CD4-positive, alpha-beta T cell (primary cell): Measurements from ENCODE around the gene NADK2. TPM values are rescaled to one million over a fixed set of nuclear protein-coding genes. Genes with fewer than 3 reads are reported as not detected.

Experiments used
- ATAC-seq: fragments of 200-7000 bp; cut with Tn5 transposase; one replicate; pipeline ENCODE4 v1.10.0; 2022; ENCODE audit warnings: mild to moderate bottlenecking; ENCODE audit not compliant: poor library complexity
- CTCF ChIA-PET: fragments of 350-600 bp; sonication (Branson Sonifier 250); formaldehyde crosslinking; loops from one replicate; lab custom pipeline; 2021; ENCODE audit warnings: antibody characterized with exemption, inconsistent platforms; lab: Charles Lee
- POLR2A ChIA-PET: fragments of 350-600 bp; sonication (Branson Sonifier 250); formaldehyde crosslinking; loops from one replicate; lab custom pipeline; 2021; ENCODE audit warnings: antibody characterized with exemption, inconsistent platforms; lab: Charles Lee
- DNase-seq, 14 experiments: peaks; one replicate each; pipeline ENCODE4 v3.0.0-alpha.2; 2013 to 2020; ENCODE audit warnings: mixed read lengths in 2 of 14
- H3K27ac ChIP-seq, 2 donors: one replicate each; pipeline versions ENCODE4 v1.5.1 to v1.7.0; 2013; ENCODE audit warnings: low read length in 2 of 2, low read depth in 1 of 2, mild to moderate bottlenecking in 1 of 2
- H3K27me3 ChIP-seq, 2 experiments: 1 replicate in 1 of 2; 2 replicates in 1 of 2; pipeline versions ENCODE4 v1.6.1 to v1.7.0; 2013; ENCODE audit warnings: low read length in 2 of 2, control low read depth in 1 of 2, mild to moderate bottlenecking in 1 of 2, moderate library complexity in 1 of 2; ENCODE audit not compliant: insufficient read depth in 2 of 2, control insufficient read depth in 1 of 2
- H3K36me3 ChIP-seq: one replicate; pipeline ENCODE4 v1.6.1; 2013; ENCODE audit warnings: low read length, control low read depth; ENCODE audit not compliant: insufficient read depth
- H3K4me1 ChIP-seq: one replicate; pipeline ENCODE4 v1.6.1; 2013; ENCODE audit warnings: low read length, control low read depth; ENCODE audit not compliant: insufficient read depth
- H3K4me3 ChIP-seq: one replicate; pipeline ENCODE4 v1.5.1; 2013; ENCODE audit warnings: mild to moderate bottlenecking, low read length, moderate library complexity
- H3K9me3 ChIP-seq, 2 experiments: 1 replicate in 1 of 2; 2 replicates in 1 of 2; pipeline versions ENCODE4 v1.6.1 to v1.7.0; 2013; ENCODE audit warnings: low read length in 2 of 2, mild to moderate bottlenecking in 2 of 2, control low read depth in 1 of 2, moderate library complexity in 1 of 2; ENCODE audit not compliant: control insufficient read depth in 1 of 2, insufficient read depth in 1 of 2
- H3K27ac Mint-ChIP-seq: one replicate; pipeline ENCODE4 v1.8.0; 2020; ENCODE audit warnings: mixed read lengths
- H3K27me3 Mint-ChIP-seq: one replicate; pipeline ENCODE4 v1.8.0; 2021; ENCODE audit warnings: mixed read lengths
- H3K36me3 Mint-ChIP-seq: one replicate; pipeline ENCODE4 v1.8.0; 2021; ENCODE audit warnings: low read depth, mixed read lengths
- H3K4me1 Mint-ChIP-seq: one replicate; pipeline ENCODE4 v1.8.0; 2021; ENCODE audit warnings: low read depth, mixed read lengths
- H3K4me3 Mint-ChIP-seq: one replicate; pipeline ENCODE4 v1.8.0; 2020; ENCODE audit warnings: mild to moderate bottlenecking, mixed read lengths
- H3K9me3 Mint-ChIP-seq: one replicate; pipeline ENCODE4 v1.8.0; 2020; ENCODE audit warnings: mixed read lengths
- intact Hi-C, 2 experiments: fragments of 100-400 bp; cut with DNase I in 1 of 2; cut with micrococcal nuclease in 1 of 2; formaldehyde crosslinking; loops; one replicate each; pipeline versions ENCODE4 v1.15.1 to v1.9.0; 2023 to 2025; cut with DNase I, micrococcal nuclease
- total RNA-seq, 174 experiments: library from RNA in 2 of 174; stranded (reverse) in 2 of 174; gene quantifications; one replicate each; pipeline ENCODE4 v1.2.3 and lab custom pipeline; 2021 to 2026
- TF ChIP-seq, protein P1 (sequence below): fragments of 200-600 bp; IDR thresholded peaks from one replicate; pipeline ENCODE4 v1.8.0; 2022; ENCODE audit warnings: antibody characterized with exemption, mild to moderate bottlenecking

Gene NADK2
- total RNA-seq, 2 experiments from 2014 or later, result 12.5 to 13.3 TPM

DNA sequence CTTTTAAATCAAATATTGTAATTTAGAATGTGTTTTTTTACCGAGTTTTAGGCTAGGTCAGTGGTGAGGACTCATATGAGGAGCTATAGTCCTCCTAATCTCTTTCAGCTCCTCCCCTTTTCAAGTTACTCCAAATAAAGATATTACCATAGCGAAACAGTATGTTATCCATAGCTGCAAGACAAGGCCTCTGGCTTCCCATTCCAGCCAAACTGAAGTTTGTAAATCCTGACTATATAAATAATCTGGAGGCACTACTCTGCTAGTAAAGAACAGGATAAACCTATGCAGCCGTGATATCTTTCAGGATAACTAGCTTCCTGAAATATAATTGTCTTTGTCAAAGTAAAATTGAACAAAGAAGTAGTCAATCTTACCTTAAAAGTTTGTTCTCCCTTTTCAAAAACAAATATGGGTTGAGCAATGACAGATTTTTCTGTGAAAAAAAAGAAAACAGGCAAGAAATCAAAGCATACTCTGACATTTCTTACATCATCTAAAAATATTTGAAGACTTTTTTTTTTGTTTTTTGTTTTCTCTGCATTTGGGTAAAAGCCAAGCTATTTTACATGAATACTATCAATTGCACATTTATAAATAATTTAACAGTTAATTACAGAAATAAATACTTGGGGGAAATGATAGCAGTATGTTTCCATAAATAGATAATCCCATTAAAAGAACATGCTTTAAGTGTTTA is 29.3 kb upstream of the NADK2 start:
- Mint-ChIP-seq H3K4me3 (no peak overlapping the region), H3K4me1 (no peaks in the 10 kb centered on the region), H3K27ac (no peak overlapping the region), H3K9me3 (no peaks in the 10 kb centered on the region), H3K27me3 (peaks cover 32% of the 10 kb centered on the region), H3K36me3 (no peaks in the 10 kb centered on the region)
- no peak for ATAC-seq
- DNase-seq, result no peak
- Histone ChIP-seq H3K4me3 (no peak overlapping the region), H3K27me3 (no peaks in the 10 kb centered on the region), H3K36me3 (no peaks in the 10 kb centered on the region), H3K4me1 (no peaks in the 10 kb centered on the region), H3K27ac (no peak overlapping the region), H3K9me3 (no peaks in the 10 kb centered on the region)
- CTCF ChIA-PET, result interaction anchor here (1.0 kb wide), 1 partner anchor 29 kb away, joined by 3 read pairs; the partner anchor contains the start of gene NADK2
- intact Hi-C loops, result loop anchor here in 1 of 2 experiments (5.0 kb wide), 1 partner anchor 236 kb away; no protein-coding TSS in a partner anchor
- POLR2A ChIA-PET, result no interaction called here
- TF ChIP-seq, protein P1, sequence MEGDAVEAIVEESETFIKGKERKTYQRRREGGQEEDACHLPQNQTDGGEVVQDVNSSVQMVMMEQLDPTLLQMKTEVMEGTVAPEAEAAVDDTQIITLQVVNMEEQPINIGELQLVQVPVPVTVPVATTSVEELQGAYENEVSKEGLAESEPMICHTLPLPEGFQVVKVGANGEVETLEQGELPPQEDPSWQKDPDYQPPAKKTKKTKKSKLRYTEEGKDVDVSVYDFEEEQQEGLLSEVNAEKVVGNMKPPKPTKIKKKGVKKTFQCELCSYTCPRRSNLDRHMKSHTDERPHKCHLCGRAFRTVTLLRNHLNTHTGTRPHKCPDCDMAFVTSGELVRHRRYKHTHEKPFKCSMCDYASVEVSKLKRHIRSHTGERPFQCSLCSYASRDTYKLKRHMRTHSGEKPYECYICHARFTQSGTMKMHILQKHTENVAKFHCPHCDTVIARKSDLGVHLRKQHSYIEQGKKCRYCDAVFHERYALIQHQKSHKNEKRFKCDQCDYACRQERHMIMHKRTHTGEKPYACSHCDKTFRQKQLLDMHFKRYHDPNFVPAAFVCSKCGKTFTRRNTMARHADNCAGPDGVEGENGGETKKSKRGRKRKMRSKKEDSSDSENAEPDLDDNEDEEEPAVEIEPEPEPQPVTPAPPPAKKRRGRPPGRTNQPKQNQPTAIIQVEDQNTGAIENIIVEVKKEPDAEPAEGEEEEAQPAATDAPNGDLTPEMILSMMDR, result no peak

DNA sequence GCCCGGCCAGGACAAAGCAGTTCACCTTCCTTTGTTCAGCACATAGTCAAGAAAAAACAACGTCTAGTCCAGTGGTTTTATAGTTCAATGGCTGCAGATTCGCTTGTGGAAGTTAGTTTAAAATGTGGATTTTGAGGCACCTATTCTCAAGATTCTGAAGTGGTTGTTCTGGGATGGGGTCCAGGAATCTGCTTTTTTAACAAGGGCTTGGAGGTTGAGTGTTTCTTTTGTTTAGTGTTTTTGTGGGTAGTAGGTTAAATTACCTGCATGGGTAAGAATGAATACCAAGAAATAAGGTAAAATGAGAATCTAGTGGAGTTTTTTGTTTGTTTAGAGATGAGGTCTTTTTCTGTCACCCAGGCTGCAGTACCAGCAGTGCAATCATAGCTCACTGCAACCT is 28.4 kb upstream of the NADK2 start:
- DNase-seq, result no peak
- intact Hi-C loops, result loop anchor here in 1 of 2 experiments (5.0 kb wide), 1 partner anchor 237 kb away; no protein-coding TSS in a partner anchor
- H3K4me1 Mint-ChIP-seq, result no peaks in the 10 kb centered on the region
- ATAC-seq, result no peak
- Histone ChIP-seq H3K9me3 (no peaks in the 10 kb centered on the region), H3K4me3 (no peak overlapping the region), H3K27me3 (no peaks in the 10 kb centered on the region), H3K4me1 (no peaks in the 10 kb centered on the region), H3K27ac (no peak overlapping the region), H3K36me3 (no peaks in the 10 kb centered on the region)
- ChIA-PET CTCF (interaction anchor here (1.0 kb wide), 1 partner anchor 28 kb away, joined by 3 read pairs; the partner anchor contains the start of gene NADK2), POLR2A (no interaction called here)
- TF ChIP-seq, protein P1, result no peak
- H3K36me3 Mint-ChIP-seq, result no peaks in the 10 kb centered on the region
- H3K4me3 Mint-ChIP-seq, result no peak overlapping the region
- no peaks in the 10 kb centered on the region for H3K9me3 Mint-ChIP-seq
- peaks cover 37% of the 10 kb centered on the region for H3K27me3 Mint-ChIP-seq
- H3K27ac Mint-ChIP-seq, result no peak overlapping the region

DNA sequence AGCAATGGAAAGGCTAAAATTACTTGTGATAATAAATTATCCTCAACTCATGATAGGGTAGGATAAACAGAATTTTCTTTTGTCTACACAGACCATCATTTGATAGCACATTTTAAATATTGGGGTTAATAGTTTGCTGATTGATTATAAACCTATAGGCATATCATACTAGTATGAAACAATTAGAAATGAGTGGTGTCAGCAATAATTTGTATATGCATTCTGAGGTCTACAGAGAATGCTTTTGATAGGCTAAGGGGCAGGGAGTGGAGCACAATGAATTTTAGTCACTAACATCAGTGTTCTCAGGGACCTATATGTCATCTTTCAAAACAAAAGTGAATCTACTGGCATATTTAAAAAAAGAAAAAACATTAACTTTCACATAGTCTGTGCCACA is 27.8 kb upstream of the NADK2 start:
- Histone ChIP-seq H3K4me3 (no peak overlapping the region), H3K4me1 (no peaks in the 10 kb centered on the region), H3K27ac (no peak overlapping the region), H3K36me3 (no peaks in the 10 kb centered on the region), H3K9me3 (no peaks in the 10 kb centered on the region), H3K27me3 (no peaks in the 10 kb centered on the region)
- no peak for DNase-seq
- intact Hi-C loops, result loop anchor here (5.0 kb wide), 2 partner anchors 423 to 428 kb away; no protein-coding TSS in a partner anchor
- Mint-ChIP-seq H3K27ac (no peak overlapping the region), H3K4me1 (no peaks in the 10 kb centered on the region), H3K9me3 (no peaks in the 10 kb centered on the region), H3K36me3 (no peaks in the 10 kb centered on the region), H3K4me3 (no peak overlapping the region), H3K27me3 (peaks cover 41% of the 10 kb centered on the region)
- CTCF ChIA-PET, result no interaction called here
- TF ChIP-seq, protein P1, result no peak
- no peak for ATAC-seq
- POLR2A ChIA-PET, result no interaction called here
